ENCODE results near the gene NOX5. TPM values are rescaled to one million over a fixed set of nuclear protein-coding genes. Genes with fewer than 3 reads are reported as not detected.

Gene NOX5
- total and polyA plus RNA-seq, 2 of the 4 experiments (the other 2 are of a cell fraction), result 0.07 TPM; not detected in 1

DNA sequence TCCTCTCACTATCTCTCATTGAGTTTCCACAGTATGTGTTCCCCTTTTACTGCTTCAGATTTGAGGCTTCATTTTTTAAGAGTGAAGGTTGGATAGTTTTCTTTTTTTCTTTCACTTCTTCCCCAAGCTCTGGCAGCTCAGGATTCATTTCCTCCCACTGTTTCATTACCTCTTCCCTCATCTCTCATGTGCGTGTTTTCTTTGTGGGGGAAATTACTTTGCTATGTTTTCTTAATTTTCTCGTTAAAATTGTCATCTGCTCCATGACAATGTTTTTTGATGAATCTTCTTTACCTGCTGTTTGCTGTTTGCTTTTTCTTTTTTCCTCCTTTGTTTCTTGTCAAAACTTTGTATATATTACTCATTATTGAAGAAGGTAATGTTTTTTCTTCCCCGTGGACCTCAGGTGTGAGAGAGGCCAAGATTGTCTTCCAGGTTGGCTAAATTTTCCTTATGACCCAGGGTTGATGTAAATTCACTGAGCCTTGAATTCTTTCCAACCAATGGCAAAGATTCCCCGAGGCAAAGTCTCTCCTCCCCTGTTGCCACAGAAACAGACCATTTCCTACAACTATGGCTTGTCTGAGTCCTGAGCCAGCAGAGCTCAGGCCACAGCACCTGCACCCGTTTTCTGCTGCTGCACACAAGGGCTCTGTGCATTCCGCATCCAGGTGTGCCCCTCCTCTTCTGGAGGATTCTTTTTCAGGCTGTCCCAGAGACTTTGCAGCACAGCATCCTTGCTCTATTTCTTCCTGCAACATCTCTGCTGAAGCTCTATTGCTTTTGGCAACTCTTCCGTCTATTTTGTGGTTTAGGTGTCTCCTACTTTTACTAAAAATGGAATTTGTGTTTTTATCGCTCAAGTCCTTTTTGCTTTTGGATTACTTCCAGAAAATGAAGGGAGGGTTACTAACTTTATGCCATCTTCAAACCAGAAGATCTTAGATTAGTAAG is 66.1 kb downstream of the NOX5 start (continued):
- TF ChIP-seq CTCF (conservative IDR thresholded peaks at IDR 0.05; ENCODE audit: low read depth, low read length) (no peak), RFX5 (IDR thresholded peaks at IDR 0.05; ENCODE audit: low read depth, low read length) (no peak), MXI1 (IDR thresholded peaks at IDR 0.05; ENCODE audit: borderline replicate concordance, low read depth, low read length) (no peak)
